Smooth muscle cell (in vitro differentiated cells): Measurements from ENCODE around the gene SLC36A1. TPM values are rescaled to one million over a fixed set of nuclear protein-coding genes. Genes with fewer than 3 reads are reported as not detected.

ENCODE experiments used
- microRNA-seq: library from miRNA; unstranded; fragments of <30 nt; microRNA quantifications from one replicate; pipeline ENCODE4, GENCODE V29; 2016; ENCODE audit warnings: borderline number of aligned reads
- polyA plus RNA-seq: library from polyadenylated mRNA; unstranded; fragments of >200 nt; fragmentation: Nextera tagmentation; extraction: Ambion mirVana; gene quantifications from 2 replicates; pipeline ENCODE4 v1.2.1, GENCODE V29; 2016
- small RNA-seq: library from RNA; depleted of rRNA; stranded (forward); fragments of <200 nt; gene quantifications from one replicate; pipeline ENCODE3, GENCODE V24; 2014
- total RNA-seq: library from RNA; depleted of rRNA; stranded (reverse); fragments of >200 nt; gene quantifications from 2 replicates; pipeline ENCODE4 v1.2.3, GENCODE V29; 2014

Gene SLC36A1
- total and polyA plus RNA-seq, 2 experiments from 2014 or later, result 6.9 to 8.8 TPM

Small RNAs within 50 kb of the gene (microRNA-seq; reads per million reads assigned to microRNA genes)
- gene MIR6499, result not detected

Small RNAs within 50 kb of the gene (small RNA-seq; reads per million reads assigned to genes)
- gene MIR6499 (not detected), gene RNA5SP197 (not detected)

Other genes starting within 250 kb of the SLC36A1 start
- gene CCDC69, start 223.5 kb upstream of the SLC36A1 start, total RNA-seq, result 1.2 and 1.8 TPM in 2 replicates
- 1.1 and 3.8 TPM in 2 replicates for gene CCDC69, start 223.5 kb upstream of the SLC36A1 start, polyA plus RNA-seq
- 35.0 and 36.1 TPM in 2 replicates for gene GM2A, start 194.4 kb upstream of the SLC36A1 start, total RNA-seq
- 16.3 and 20.3 TPM in 2 replicates for gene GM2A, start 194.4 kb upstream of the SLC36A1 start, polyA plus RNA-seq
- not detected in 2 replicates for gene SLC36A3, start 143.8 kb upstream of the SLC36A1 start, total RNA-seq
- gene SLC36A3, start 143.8 kb upstream of the SLC36A1 start, polyA plus RNA-seq, result not detected in 2 replicates
- gene SLC36A2, start 100.0 kb upstream of the SLC36A1 start, total RNA-seq, result not detected in 2 replicates
- gene SLC36A2, start 100.0 kb upstream of the SLC36A1 start, polyA plus RNA-seq, result not detected in 2 replicates
- gene FAT2, start 143.7 kb downstream of the SLC36A1 start, total RNA-seq, result 7.0 and 10.1 TPM in 2 replicates
- gene FAT2, start 143.7 kb downstream of the SLC36A1 start, polyA plus RNA-seq, result 0.65 and 3.8 TPM in 2 replicates
- gene SPARC, start 239.3 kb downstream of the SLC36A1 start, total RNA-seq, result 7,113 and 8,137 TPM in 2 replicates
- 13,534 and 19,518 TPM in 2 replicates for gene SPARC, start 239.3 kb downstream of the SLC36A1 start, polyA plus RNA-seq